PC-9 (cell line): ENCODE data around the gene IFNB1. TPM values are rescaled to one million over a fixed set of nuclear protein-coding genes. Genes with fewer than 3 reads are reported as not detected.

Source experiments
- BruUV-seq: library from RNA; stranded (reverse); fragments of 400-500 nt; replicated peaks from 2 replicates; lab custom pipeline; 2021; lab: Mats Ljungman, UMichigan
- CTCF ChIA-PET: fragments of 300-600 bp; sonication (Branson Sonifier 250); formaldehyde crosslinking; loops from one replicate; lab custom pipeline; 2022; ENCODE audit warnings: antibody characterized with exemption; lab: Charles Lee
- POLR2A ChIA-PET: fragments of 300-600 bp; sonication (Branson Sonifier 250); formaldehyde crosslinking; loops from one replicate; lab custom pipeline; 2022; ENCODE audit warnings: antibody characterized with exemption; ENCODE audit not compliant: unreplicated experiment; lab: Charles Lee
- DNase-seq, 2 experiments: peaks; one replicate each; pipeline versions ENCODE4 v3.0.0 to v3.0.0-alpha.2; 2015 to 2022; ENCODE audit warnings: mixed read lengths in 1 of 2
- H2AFZ ChIP-seq: fragments of 200-600 bp; sonication (generic); 2 replicates; pipeline ENCODE4 v1.8.1; 2017; ENCODE audit warnings: antibody characterized with exemption
- H3F3A ChIP-seq: fragments of 200-600 bp; sonication (generic); 2 replicates; pipeline ENCODE4 v1.8.1; 2017; ENCODE audit warnings: antibody characterized with exemption, mild to moderate bottlenecking, low read depth; ENCODE audit not compliant: insufficient read depth
- H3K27ac ChIP-seq: fragments of 200-600 bp; sonication (generic); 2 replicates; pipeline ENCODE4 v1.6.1; 2016; ENCODE audit warnings: mixed run types
- H3K27me3 ChIP-seq: fragments of 200-600 bp; sonication (generic); 2 replicates; pipeline ENCODE4 v1.6.1; 2016; ENCODE audit warnings: low read depth, mixed run types; ENCODE audit not compliant: insufficient read depth
- H3K36me3 ChIP-seq: fragments of 200-600 bp; sonication (generic); 2 replicates; pipeline ENCODE4 v1.6.1; 2016; ENCODE audit warnings: low read depth, mixed run types
- H3K4me1 ChIP-seq: fragments of 200-600 bp; sonication (generic); replicated peaks from 2 replicates; pipeline ENCODE4 v1.6.1; 2016; ENCODE audit warnings: mixed run types; ENCODE audit not compliant: insufficient read depth
- H3K4me2 ChIP-seq: fragments of 200-600 bp; sonication (generic); 2 replicates; pipeline ENCODE4 v1.6.1; 2017; ENCODE audit warnings: mixed run types
- H3K4me3 ChIP-seq: fragments of 200-600 bp; sonication (generic); 2 replicates; pipeline ENCODE4 v1.6.1; 2016; ENCODE audit warnings: mixed run types
- H3K79me2 ChIP-seq: fragments of 200-600 bp; sonication (generic); 2 replicates; pipeline ENCODE4 v1.6.1; 2017; ENCODE audit warnings: low read depth, mixed run types
- H3K9me2 ChIP-seq: fragments of 200-600 bp; sonication (generic); 2 replicates; pipeline ENCODE4 v1.8.1; 2017; ENCODE audit warnings: mild to moderate bottlenecking; ENCODE audit not compliant: insufficient read depth
- H3K9me3 ChIP-seq: fragments of 200-600 bp; sonication (generic); 2 replicates; pipeline ENCODE4 v1.8.1; 2016; ENCODE audit warnings: low read depth; ENCODE audit not compliant: insufficient read depth
- H4K20me1 ChIP-seq: fragments of 200-600 bp; sonication (generic); 2 replicates; pipeline ENCODE4 v1.8.1; 2017; ENCODE audit not compliant: insufficient read depth
- CTCF ChIP-seq: fragments of 200-600 bp; sonication (generic); conservative IDR thresholded peaks from 2 replicates; pipeline ENCODE4 v1.6.1; 2017; ENCODE audit warnings: mixed run types, antibody characterized with exemption, mild to moderate bottlenecking, moderate library complexity
- EZH2 ChIP-seq: fragments of 200-600 bp; sonication (generic); IDR thresholded peaks from 2 replicates; pipeline ENCODE4 v1.8.0; 2017; ENCODE audit warnings: antibody characterized with exemption, low read depth
- intact Hi-C: fragments of 100-400 bp; cut with micrococcal nuclease; formaldehyde crosslinking; loops from one replicate; pipeline ENCODE4 v1.10.0; 2022; ENCODE audit not compliant: unreplicated experiment
- total RNA-seq: library from RNA; stranded (reverse); gene quantifications from 2 replicates; pipeline ENCODE4 v1.2.3, GENCODE V29; 2021

The IFNB1 gene
- total RNA-seq, 1 experiment from 2014 or later = not detected

GRCh38 chr9:21070171-21070571, 7.6 kb downstream of the IFNB1 start:
- Histone ChIP-seq H3F3A (no peaks in the 10 kb centered on the region), H3K4me1 (peaks cover 10% of the 10 kb centered on the region; the same call in 1 of the 2 replicates), H3K79me2 (no peaks in the 10 kb centered on the region), H3K4me2 (peak overlapping the region; percentile 36; the same call in 1 of the 2 replicates), H3K4me3 (no peak overlapping the region), H2AFZ (peak overlapping the region; percentile 68; the same call in 1 of the 2 replicates), H3K36me3 (no peaks in the 10 kb centered on the region), H3K27me3 (no peaks in the 10 kb centered on the region), H3K9me3 (no peaks in the 10 kb centered on the region), H3K27ac (no peak overlapping the region), H4K20me1 (no peaks in the 10 kb centered on the region), H3K9me2 (no peaks in the 10 kb centered on the region)
- peak; percentile 35 to 65 for DNase-seq
- CTCF ChIA-PET = interaction anchor here (0.6 kb wide), 2 partner anchors 24 to 129 kb away, joined by 3 read pairs; no protein-coding TSS in a partner anchor
- BruUV-seq = no TSS peak
- TF ChIP-seq EZH2 = no peak
- no peak for TF ChIP-seq CTCF
- POLR2A ChIA-PET = no interaction called here
- intact Hi-C loops = no loop called here

GRCh38 chr9:21060919-21061561, 16.7 kb downstream of the IFNB1 start:
- BruUV-seq = no TSS peak
- no peak for TF ChIP-seq CTCF
- no peak for TF ChIP-seq EZH2
- H3K36me3 ChIP-seq = no peaks in the 10 kb centered on the region
- DNase-seq = no peak
- no peaks in the 10 kb centered on the region for H3K9me2 ChIP-seq
- H3K4me2 ChIP-seq = no peak overlapping the region
- no peaks in the 10 kb centered on the region; the same call in 1 of the 2 replicates for H3K9me3 ChIP-seq
- H4K20me1 ChIP-seq = no peaks in the 10 kb centered on the region
- H3F3A ChIP-seq = no peaks in the 10 kb centered on the region
- no peak overlapping the region for H2AFZ ChIP-seq
- CTCF ChIA-PET = no interaction called here
- intact Hi-C loops = no loop called here
- H3K4me3 ChIP-seq = no peak overlapping the region
- H3K79me2 ChIP-seq = no peaks in the 10 kb centered on the region
- no peak overlapping the region for H3K27ac ChIP-seq
- H3K27me3 ChIP-seq = no peaks in the 10 kb centered on the region
- POLR2A ChIA-PET = no interaction called here
- H3K4me1 ChIP-seq = no peaks in the 10 kb centered on the region

- Histone ChIP-seq H3F3A (no peaks in the 10 kb centered on the region), H2AFZ (no peak overlapping the region), H3K4me2 (no peak overlapping the region), H3K9me2 (no peaks in the 10 kb centered on the region), H3K27me3 (no peaks in the 10 kb centered on the region), H3K9me3 (no peaks in the 10 kb centered on the region; the same call in 1 of the 2 replicates), H3K36me3 (no peaks in the 10 kb centered on the region), H3K4me1 (no peaks in the 10 kb centered on the region), H3K4me3 (no peak overlapping the region), H4K20me1 (no peaks in the 10 kb centered on the region), H3K79me2 (no peaks in the 10 kb centered on the region), H3K27ac (no peak overlapping the region)
- TF ChIP-seq CTCF (no peak), EZH2 (no peak)
- intact Hi-C loops = no loop called here
- BruUV-seq = no TSS peak
- ChIA-PET POLR2A (no interaction called here), CTCF (no interaction called here)
- no peak for DNase-seq
These were observed 20.8 kb downstream of the IFNB1 start for GRCh38 chr9:21056931-21057330.
